Loucy (cell line): ENCODE measurements around the gene B4GALT3.

Experiments
- H2AFZ ChIP-seq: fragments of 200-600 bp; sonication (generic); 2 replicates; pipeline ENCODE4 v1.6.0; 2016; ENCODE audit warnings: antibody characterized with exemption, mild to moderate bottlenecking, low read length, moderate library complexity
- H3F3A ChIP-seq: fragments of 200-600 bp; 2 replicates; pipeline ENCODE4 v1.6.0; 2016; ENCODE audit warnings: antibody characterized with exemption, low read depth, mild to moderate bottlenecking
- H3K27me3 ChIP-seq: fragments of 200-600 bp; sonication (generic); 2 replicates; pipeline ENCODE4 v1.6.1; 2014; ENCODE audit warnings: low read length, mild to moderate bottlenecking; ENCODE audit not compliant: insufficient read depth, poor library complexity, severe bottlenecking
- H3K36me3 ChIP-seq: fragments of 200-600 bp; sonication (generic); 2 replicates; pipeline ENCODE4 v1.6.1; 2016; ENCODE audit warnings: low read length; ENCODE audit not compliant: insufficient read depth
- H3K4me1 ChIP-seq: fragments of 200-600 bp; sonication (generic); 2 replicates; pipeline ENCODE4 v1.5.1; 2014; ENCODE audit warnings: low read length, mild to moderate bottlenecking; ENCODE audit not compliant: insufficient read depth, poor library complexity, severe bottlenecking
- H3K4me2 ChIP-seq: fragments of 200-600 bp; sonication (generic); 2 replicates; pipeline ENCODE4 v1.6.0; 2014; ENCODE audit warnings: antibody characterized with exemption, low read length, low read depth, mild to moderate bottlenecking; ENCODE audit not compliant: poor library complexity, severe bottlenecking
- H3K4me3 ChIP-seq: fragments of 200-600 bp; sonication (generic); 2 replicates; pipeline ENCODE4 v1.5.1; 2014; ENCODE audit warnings: low read length, mild to moderate bottlenecking, mixed read lengths; ENCODE audit not compliant: poor library complexity, severe bottlenecking
- H3K79me2 ChIP-seq: fragments of 200-600 bp; sonication (generic); 2 replicates; pipeline ENCODE4 v1.6.1; 2014; ENCODE audit warnings: low read length; ENCODE audit not compliant: insufficient read depth
- H3K9ac ChIP-seq: fragments of 200-600 bp; sonication (generic); 2 replicates; pipeline ENCODE4 v1.6.0; 2014; ENCODE audit warnings: mild to moderate bottlenecking, low read depth, low read length, moderate library complexity; ENCODE audit not compliant: poor library complexity, severe bottlenecking
- H3K9me2 ChIP-seq: fragments of 200-600 bp; sonication (generic); replicated peaks from 2 replicates; pipeline ENCODE4 v1.6.1; 2016; ENCODE audit warnings: low read depth, low read length, mixed read lengths
- H3K9me3 ChIP-seq: fragments of 200-600 bp; sonication (generic); 2 replicates; pipeline ENCODE4 v1.6.1; 2014; ENCODE audit warnings: mild to moderate bottlenecking, antibody characterized with exemption, low read length, low read depth; ENCODE audit not compliant: insufficient read depth
- H4K20me1 ChIP-seq: fragments of 200-600 bp; sonication (generic); 2 replicates; pipeline ENCODE4 v1.6.0; 2014; ENCODE audit warnings: antibody characterized with exemption, low read length, mild to moderate bottlenecking; ENCODE audit not compliant: insufficient read depth, poor library complexity, severe bottlenecking
- EZH2phosphoT487 ChIP-seq: fragments of 200-600 bp; IDR thresholded peaks from 2 replicates; pipeline ENCODE4 v1.6.1; 2018; ENCODE audit warnings: antibody characterized with exemption, mild to moderate bottlenecking, moderate library complexity, borderline replicate concordance
- TF ChIP-seq, protein P1 (sequence below): fragments of 200-600 bp; sonication (generic); conservative IDR thresholded peaks from 2 replicates; pipeline ENCODE4 v1.5.1; 2014; ENCODE audit warnings: mild to moderate bottlenecking, antibody characterized with exemption, low read length

B4GALT3 gene

GRCh38 chr1:161209790-161210409 lies 32.6 kb upstream of the B4GALT3 start:
- H2AFZ ChIP-seq = no peak overlapping the region
- H3K9me3 ChIP-seq = no peaks in the 10 kb centered on the region
- H3K27me3 ChIP-seq = no peaks in the 10 kb centered on the region
- H3K9me2 ChIP-seq = no peaks in the 10 kb centered on the region
- H3K4me1 ChIP-seq = peaks cover 8% of the 10 kb centered on the region
- TF ChIP-seq EZH2phosphoT487 = no peak
- TF ChIP-seq, protein P1, sequence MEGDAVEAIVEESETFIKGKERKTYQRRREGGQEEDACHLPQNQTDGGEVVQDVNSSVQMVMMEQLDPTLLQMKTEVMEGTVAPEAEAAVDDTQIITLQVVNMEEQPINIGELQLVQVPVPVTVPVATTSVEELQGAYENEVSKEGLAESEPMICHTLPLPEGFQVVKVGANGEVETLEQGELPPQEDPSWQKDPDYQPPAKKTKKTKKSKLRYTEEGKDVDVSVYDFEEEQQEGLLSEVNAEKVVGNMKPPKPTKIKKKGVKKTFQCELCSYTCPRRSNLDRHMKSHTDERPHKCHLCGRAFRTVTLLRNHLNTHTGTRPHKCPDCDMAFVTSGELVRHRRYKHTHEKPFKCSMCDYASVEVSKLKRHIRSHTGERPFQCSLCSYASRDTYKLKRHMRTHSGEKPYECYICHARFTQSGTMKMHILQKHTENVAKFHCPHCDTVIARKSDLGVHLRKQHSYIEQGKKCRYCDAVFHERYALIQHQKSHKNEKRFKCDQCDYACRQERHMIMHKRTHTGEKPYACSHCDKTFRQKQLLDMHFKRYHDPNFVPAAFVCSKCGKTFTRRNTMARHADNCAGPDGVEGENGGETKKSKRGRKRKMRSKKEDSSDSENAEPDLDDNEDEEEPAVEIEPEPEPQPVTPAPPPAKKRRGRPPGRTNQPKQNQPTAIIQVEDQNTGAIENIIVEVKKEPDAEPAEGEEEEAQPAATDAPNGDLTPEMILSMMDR = peak; percentile 95
- no peak overlapping the region for H3K9ac ChIP-seq
- no peak overlapping the region for H3K4me3 ChIP-seq
- H4K20me1 ChIP-seq = no peaks in the 10 kb centered on the region
- H3K4me2 ChIP-seq = no peak overlapping the region
- no peaks in the 10 kb centered on the region for H3F3A ChIP-seq
- H3K36me3 ChIP-seq = peaks cover 44% of the 10 kb centered on the region; the same call in 1 of the 2 replicates
- 0 out of 2 replicates have a peak, but pooled peaks cover 6% of the 10 kb centered on the region for H3K79me2 ChIP-seq

GRCh38 chr1:161207173-161207572 lies 29.9 kb upstream of the B4GALT3 start:
- Histone ChIP-seq H3K9ac (no peak overlapping the region), H3K79me2 (peaks cover 29% of the 10 kb centered on the region), H3K9me2 (no peaks in the 10 kb centered on the region), H3K27me3 (no peaks in the 10 kb centered on the region), H3K9me3 (no peaks in the 10 kb centered on the region), H2AFZ (no peak overlapping the region), H3K36me3 (peaks cover 25% of the 10 kb centered on the region; the same call in 1 of the 2 replicates), H3K4me1 (peaks cover 19% of the 10 kb centered on the region), H4K20me1 (no peaks in the 10 kb centered on the region), H3K4me2 (no peak overlapping the region), H3K4me3 (no peak overlapping the region), H3F3A (no peaks in the 10 kb centered on the region)
- TF ChIP-seq, protein P1 = no peak

GRCh38 chr1:161206411-161207140 lies 29.3 kb upstream of the B4GALT3 start:
- Histone ChIP-seq H3K4me1 (peaks cover 23% of the 10 kb centered on the region), H3K9me3 (no peaks in the 10 kb centered on the region), H3K79me2 (peaks cover 29% of the 10 kb centered on the region), H2AFZ (no peak overlapping the region), H3F3A (no peaks in the 10 kb centered on the region), H3K36me3 (peaks cover 24% of the 10 kb centered on the region; the same call in 1 of the 2 replicates), H3K27me3 (no peaks in the 10 kb centered on the region), H3K4me2 (no peak overlapping the region), H3K9me2 (no peaks in the 10 kb centered on the region), H3K4me3 (no peak overlapping the region), H4K20me1 (no peaks in the 10 kb centered on the region), H3K9ac (no peak overlapping the region)
- TF ChIP-seq, protein P1 = no peak
- TF ChIP-seq EZH2phosphoT487 = no peak
